AG08395 (cell line): ENCODE results near the gene GRIA1.

Experiments used
- DNase-seq: peaks from one replicate; pipeline ENCODE4 v3.0.0; 2012; ENCODE audit warnings: mixed read lengths, low spot score

GRIA1 gene

GRCh38 chr5:153551537-153552079, 61.1 kb downstream of the GRIA1 start:
- peak; percentile 94 for DNase-seq

DNA sequence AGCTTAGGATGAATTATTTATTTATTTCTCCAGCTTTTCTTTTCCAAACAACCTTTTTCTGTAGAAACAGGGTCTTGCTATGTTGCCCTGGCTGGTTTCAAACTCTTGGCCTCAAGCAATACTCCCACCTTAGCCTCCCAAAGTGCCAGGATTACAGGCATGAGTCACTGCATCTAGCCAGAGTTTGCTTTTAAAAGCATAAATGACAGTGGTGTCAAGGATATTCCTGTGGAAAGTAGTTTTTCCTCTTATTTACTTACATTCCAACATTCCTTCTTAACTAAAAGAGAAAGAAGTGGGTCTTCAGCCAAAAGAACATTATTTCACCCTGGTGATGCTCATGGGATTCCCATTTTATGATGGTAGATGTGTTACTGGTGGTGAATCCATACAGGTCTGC, 62.4 kb downstream of the GRIA1 start:
- DNase-seq = peak; percentile 11

DNA sequence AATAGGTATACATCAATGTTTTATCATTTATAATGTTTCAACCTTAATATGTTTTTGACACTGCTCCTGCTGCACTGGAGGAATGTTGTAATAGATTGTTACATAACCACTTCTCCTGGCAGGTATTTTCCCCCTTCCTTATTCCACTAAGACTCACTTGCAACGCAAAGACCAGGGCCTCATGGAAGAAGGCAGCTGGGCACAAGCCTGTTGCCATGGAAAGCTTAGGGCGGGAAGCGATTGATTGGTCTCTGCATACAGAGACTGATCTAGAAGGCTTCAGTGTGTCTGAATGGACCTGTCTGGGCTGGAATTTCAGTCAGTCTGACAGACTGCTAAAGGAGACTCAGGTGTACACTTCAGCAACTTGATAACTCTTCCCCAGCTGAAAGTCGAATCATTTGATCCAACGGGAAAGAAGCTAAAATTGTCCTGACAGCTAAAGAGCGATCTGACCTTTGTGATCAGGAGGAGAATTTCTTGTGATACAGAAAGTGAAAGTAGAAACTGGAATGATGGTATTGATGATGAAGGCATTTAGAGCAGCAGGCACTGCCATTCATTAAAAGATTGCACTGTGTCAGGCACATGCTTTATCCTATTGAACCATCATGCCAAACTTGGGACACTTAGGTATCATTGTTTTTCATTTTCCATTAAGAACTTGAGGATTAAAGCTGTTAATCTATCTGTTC, 65.1 kb downstream of the GRIA1 start:
- no peak for DNase-seq

- no peak for DNase-seq
Observed at GRCh38 chr5:153558957-153559356, 68.5 kb downstream of the GRIA1 start.

- DNase-seq = peak; percentile 19
Observed at GRCh38 chr5:153559926-153560325, 69.5 kb downstream of the GRIA1 start.

DNA sequence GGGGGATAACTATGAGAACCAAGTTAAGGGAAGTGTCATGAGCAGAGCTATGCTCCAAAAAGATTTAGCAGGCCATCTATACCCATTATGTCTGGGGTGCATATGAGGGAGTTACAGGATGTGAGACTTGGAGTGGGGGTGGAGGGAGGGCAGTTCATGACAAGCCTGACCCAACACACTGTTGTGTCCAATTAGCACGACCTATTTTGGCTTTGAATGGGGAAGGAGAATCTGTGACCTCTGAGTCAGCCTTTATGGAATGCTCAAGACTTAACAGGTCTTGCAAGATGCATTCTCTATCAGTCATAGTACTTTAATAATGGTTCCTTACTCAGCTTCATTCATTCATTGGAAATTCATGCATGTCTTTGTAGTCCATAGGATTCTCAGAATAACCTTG, 71.7 kb downstream of the GRIA1 start:
- peak; percentile 65 for DNase-seq

DNA sequence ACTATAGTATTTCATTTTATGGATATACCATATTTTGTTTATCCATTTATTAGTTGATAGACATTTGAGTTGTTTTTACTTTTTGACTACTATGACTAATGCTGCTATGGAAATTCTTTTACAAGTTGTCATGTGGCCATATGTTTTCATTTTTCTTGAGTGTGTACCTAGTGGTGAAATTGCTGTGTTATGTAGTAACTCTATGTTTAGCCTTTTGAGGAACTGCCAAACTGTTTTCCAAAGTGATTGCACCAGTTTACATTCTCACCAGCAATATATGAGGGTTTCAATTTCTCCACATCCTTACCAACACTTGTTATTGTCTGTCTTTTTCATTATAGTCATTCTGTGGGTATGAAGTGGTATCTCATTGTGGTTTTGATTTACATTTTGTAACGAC, 75.4 kb downstream of the GRIA1 start:
- DNase-seq = peak; percentile 34

GRCh38 chr5:153569036-153569435, 78.6 kb downstream of the GRIA1 start:
- DNase-seq = peak; percentile 16

DNA sequence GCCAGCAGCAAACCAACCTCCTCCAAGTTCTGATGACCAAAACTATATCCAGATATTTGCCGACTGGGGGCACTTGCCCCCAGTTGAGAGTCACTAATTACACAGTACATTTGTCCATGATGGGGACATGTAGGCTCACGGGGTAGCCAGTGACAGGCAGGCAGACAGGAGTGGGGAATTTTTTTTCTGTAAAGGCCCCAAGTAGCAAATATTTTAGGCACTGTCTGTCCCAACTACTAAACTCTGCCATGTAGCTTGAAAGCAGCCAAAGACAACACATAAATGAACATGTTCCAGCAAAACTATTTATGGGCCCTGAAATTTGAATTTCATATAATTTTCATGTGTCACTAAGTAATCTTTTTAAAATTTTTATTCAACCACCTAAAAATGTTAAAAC, 80.7 kb downstream of the GRIA1 start:
- no peak for DNase-seq

DNA sequence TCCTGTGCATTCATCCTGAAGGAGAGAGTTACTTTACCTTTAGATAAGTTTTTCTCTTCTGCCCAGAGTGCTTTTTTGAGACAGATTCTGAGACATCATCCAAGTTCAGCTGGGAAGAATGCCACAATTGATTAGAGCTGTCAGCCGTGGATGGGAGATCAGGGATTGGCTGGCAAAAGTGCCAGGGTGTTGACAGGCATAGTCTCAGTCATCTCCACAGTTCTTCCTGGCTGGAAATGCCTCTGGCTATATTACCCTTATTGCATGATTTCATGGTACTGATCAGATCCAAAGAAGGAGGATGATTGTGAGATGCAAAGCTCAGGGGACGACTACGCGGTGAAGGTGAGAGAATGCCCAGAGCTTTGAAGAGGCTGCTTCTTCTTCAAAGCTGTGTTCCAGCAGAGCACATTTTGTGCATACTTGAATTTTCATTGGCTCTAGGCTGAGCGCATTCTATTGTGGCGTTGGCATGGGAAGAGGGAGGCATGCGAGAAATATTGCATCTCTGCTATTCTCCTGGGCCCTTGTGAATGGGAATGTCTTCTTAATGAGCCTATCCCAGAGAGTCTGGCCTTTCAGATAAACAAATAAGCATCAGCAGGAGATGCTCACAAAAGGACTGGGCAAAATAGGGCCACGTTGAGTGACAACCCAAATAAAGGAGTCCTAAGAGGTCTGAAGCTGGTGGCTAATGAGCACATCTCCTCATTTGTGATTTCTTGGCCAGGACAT, 82.1 kb downstream of the GRIA1 start:
- no peak for DNase-seq

DNA sequence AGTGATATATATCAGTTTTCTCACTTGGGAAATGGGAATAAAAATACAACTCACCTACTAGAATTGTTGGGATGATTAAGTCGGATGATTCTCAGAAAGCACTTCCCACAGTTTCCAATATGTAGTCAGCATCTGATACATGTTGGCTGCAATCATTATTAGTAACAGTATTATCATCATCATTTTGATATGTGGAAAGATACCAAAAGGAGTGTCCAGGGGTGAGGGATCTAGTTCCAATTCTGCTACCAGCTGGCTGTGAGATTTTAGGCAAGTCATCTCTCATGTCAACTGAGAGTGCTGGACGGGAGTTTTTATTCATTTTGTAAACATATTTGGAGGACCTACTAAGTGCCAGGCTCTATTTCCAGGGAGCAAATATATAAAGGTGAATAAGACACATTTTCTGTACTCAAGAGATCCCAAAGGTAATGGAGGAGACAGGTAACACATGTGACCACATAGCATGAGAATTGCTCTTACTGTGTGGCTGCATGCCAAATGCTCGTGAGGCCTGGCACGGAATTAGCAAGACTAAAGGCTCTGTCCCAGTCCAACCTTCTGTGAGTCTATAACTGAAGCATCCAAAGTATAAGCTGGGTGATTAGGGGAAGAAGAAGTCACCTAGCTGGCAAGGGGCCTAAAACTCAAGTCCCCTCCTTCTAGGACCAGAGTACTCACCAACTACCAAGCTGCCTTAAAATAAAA, 83.0 kb downstream of the GRIA1 start:
- no peak for DNase-seq

DNA sequence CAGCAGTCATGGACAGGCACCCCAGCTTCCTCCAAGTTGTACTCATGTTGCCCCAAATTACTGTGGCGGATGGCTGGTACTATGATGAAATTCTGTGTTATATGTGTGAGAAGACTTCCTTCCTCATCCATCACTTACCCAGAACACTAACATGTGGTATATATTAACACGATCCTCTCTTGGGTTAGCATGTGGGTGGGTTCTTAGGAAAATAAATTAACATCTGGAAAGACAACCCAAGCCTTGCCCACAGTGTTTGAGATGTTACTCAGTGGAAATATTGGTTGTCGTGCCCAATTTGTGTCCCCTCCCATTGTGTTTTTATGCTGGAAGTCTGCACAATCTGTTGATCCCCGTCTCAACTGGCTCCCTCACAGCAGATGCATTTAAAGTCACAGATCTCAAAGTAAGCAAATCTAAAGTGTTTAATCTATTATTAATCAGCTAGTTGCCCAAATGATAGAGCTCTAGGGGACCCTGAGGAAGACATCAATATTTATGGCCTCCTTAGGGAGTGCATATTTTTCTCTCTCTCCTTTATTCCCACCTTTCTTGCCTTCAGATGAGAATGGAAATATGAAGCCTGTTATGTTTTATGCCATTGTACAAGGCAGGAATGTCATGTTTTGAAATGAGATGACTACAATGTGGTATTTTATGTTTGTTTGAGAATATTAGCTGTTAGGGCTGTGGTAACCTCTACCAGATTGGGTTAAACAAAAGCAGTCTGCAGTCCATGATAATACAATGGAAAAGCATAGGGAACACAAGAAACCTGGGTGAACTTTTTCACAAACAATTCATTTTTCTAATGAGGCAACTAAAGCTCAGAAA, 93.9 kb downstream of the GRIA1 start:
- peak; percentile 27 for DNase-seq

- no peak for DNase-seq
Observed at GRCh38 chr5:153584960-153585359, 94.5 kb downstream of the GRIA1 start.

GRCh38 chr5:153585622-153586277, 95.3 kb downstream of the GRIA1 start:
- DNase-seq = no peak

- DNase-seq = no peak
Observed at GRCh38 chr5:153592081-153592480, 101.6 kb downstream of the GRIA1 start.

DNA sequence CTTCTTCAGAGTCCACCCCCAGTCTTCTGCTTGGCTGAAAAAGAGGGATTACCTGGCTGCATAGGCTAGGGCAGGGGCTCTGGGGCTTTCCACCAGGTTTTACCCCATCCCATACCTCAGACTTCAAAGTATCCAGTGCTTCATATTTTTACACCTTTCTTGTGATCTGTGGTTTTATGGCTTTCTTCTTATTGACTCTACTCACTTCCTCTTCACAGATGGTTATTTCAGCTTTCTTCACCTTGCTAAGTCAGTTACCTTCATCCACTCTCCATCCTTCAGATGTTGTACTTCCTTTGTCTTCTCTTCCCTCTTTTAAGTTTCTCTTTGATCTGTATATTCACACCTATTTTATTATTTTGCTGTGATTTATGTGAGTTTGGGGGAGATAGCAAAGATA, 104.3 kb downstream of the GRIA1 start:
- DNase-seq = no peak

GRCh38 chr5:153598099-153598498, 107.6 kb downstream of the GRIA1 start:
- DNase-seq = no peak

GRCh38 chr5:153601377-153601776, 110.9 kb downstream of the GRIA1 start:
- DNase-seq = no peak

GRCh38 chr5:153605386-153605785, 114.9 kb downstream of the GRIA1 start:
- DNase-seq = no peak

DNA sequence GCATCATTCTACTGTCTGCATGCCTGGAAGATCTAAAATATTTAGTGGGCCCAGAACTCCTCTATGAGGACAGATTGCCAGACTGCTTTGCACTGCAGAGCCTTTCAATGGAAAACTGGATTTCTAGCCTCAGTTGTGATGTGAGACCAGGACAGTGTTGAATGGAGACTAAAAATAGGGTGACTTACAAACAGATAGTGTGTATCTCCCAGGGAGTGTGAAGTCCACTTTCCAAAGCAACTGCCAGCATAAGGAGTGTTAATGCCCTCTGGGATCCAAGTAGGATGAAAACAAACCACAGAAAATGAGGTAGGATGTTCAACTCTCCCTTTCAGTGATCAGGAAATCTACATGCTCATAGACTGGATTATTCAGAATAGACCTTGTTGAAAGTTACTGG, 119.5 kb downstream of the GRIA1 start:
- no peak for DNase-seq

DNA sequence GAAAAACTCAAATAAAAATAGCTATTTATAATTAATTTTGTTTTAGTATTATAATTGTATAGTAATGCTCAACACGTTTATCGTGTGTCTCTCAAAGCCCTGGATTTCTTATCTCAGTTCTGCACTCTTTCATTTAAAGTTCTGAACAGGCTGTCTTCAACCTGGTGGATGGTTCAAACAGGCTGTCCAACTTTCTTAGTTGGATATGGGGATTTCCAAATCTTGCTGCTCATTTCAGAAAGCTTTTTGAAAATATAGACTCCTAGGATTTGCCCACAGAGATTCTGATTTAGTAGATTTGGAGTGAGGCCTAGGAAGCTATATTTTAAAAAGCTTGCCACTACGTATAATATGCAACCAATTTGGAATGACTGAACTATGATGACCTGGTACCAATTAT, 120.3 kb downstream of the GRIA1 start:
- DNase-seq = no peak
